Caco-2 (cell line): Measurements from ENCODE around the gene METAP2. TPM values are rescaled to one million over a fixed set of nuclear protein-coding genes. Genes with fewer than 3 reads are reported as not detected.

Experiments
- BruUV-seq: library from RNA; stranded (reverse); fragments of 400-500 nt; replicated peaks from 2 replicates; lab custom pipeline; 2021; lab: Mats Ljungman, UMichigan
- CTCF ChIA-PET: fragments of 300-600 bp; sonication (Branson Sonifier 250); formaldehyde crosslinking; loops from one replicate; lab custom pipeline; 2022; ENCODE audit warnings: antibody characterized with exemption; lab: Charles Lee
- POLR2A ChIA-PET: fragments of 300-600 bp; sonication (Branson Sonifier 250); formaldehyde crosslinking; loops from one replicate; lab custom pipeline; 2022; ENCODE audit warnings: antibody characterized with exemption; lab: Charles Lee
- DNase-seq, 2 experiments: peaks; one replicate each; pipeline versions ENCODE4 v3.0.0 to v3.0.0-alpha.2; 2020 to 2022
- H3K27me3 ChIP-seq: replicated peaks from 2 replicates; pipeline ENCODE4 v1.6.0; 2011; ENCODE audit warnings: low read length; ENCODE audit not compliant: control insufficient read depth, insufficient read depth
- H3K36me3 ChIP-seq: 2 replicates; pipeline ENCODE4 v1.5.1; 2011; ENCODE audit warnings: low read length; ENCODE audit not compliant: control insufficient read depth, insufficient read depth
- H3K4me1 ChIP-seq: fragments of 250-450 bp; sonication (Bioruptor Pico); 2 replicates; pipeline ENCODE4 v1.5.1; 2020; ENCODE audit warnings: mild to moderate bottlenecking
- H3K4me3 ChIP-seq: 2 replicates; pipeline ENCODE4 v1.5.1; 2011; ENCODE audit warnings: low read depth, mild to moderate bottlenecking, control low read depth, low read length
- H3K9me3 ChIP-seq: fragments of 250-450 bp; sonication (Bioruptor Pico); 2 replicates; pipeline ENCODE4 v1.5.1; 2020; ENCODE audit warnings: mild to moderate bottlenecking, moderate library complexity
- H3K27ac Mint-ChIP-seq: one replicate; pipeline ENCODE4 v1.8.0; 2022; ENCODE audit warnings: mixed read lengths; ENCODE audit not compliant: unreplicated experiment
- H3K27me3 Mint-ChIP-seq: one replicate; pipeline ENCODE4 v1.8.0; 2022; ENCODE audit warnings: mixed read lengths; ENCODE audit not compliant: insufficient read depth, unreplicated experiment
- H3K36me3 Mint-ChIP-seq: one replicate; pipeline ENCODE4 v1.8.0; 2022; ENCODE audit warnings: mild to moderate bottlenecking, mixed read lengths; ENCODE audit not compliant: insufficient read depth, unreplicated experiment
- H3K4me1 Mint-ChIP-seq: one replicate; pipeline ENCODE4 v1.8.0; 2022; ENCODE audit warnings: low read depth, mixed read lengths; ENCODE audit not compliant: unreplicated experiment
- H3K4me3 Mint-ChIP-seq: one replicate; pipeline ENCODE4 v1.8.0; 2022; ENCODE audit warnings: mild to moderate bottlenecking, moderate library complexity, mixed read lengths; ENCODE audit not compliant: unreplicated experiment
- H3K9me3 Mint-ChIP-seq: one replicate; pipeline ENCODE4 v1.8.0; 2022; ENCODE audit warnings: mixed read lengths; ENCODE audit not compliant: unreplicated experiment
- intact Hi-C: fragments of 100-400 bp; cut with micrococcal nuclease; formaldehyde crosslinking; loops from one replicate; pipeline ENCODE4 v1.10.0; 2022; ENCODE audit not compliant: unreplicated experiment
- total RNA-seq: library from RNA; stranded (reverse); gene quantifications from 2 replicates; pipeline ENCODE4 v1.2.3, GENCODE V29; 2022
- TF ChIP-seq, protein P1 (sequence below), 2 experiments: fragments of 200-600 bp in 1 of 2; IDR thresholded peaks; 1 replicate in 1 of 2; 2 replicates in 1 of 2; pipeline versions ENCODE4 v1.5.1 to v1.8.0; 2011 to 2022; ENCODE audit warnings: antibody characterized with exemption in 1 of 2, control low read depth in 1 of 2, inconsistent platforms in 1 of 2, low read depth in 1 of 2, low read length in 1 of 2, mild to moderate bottlenecking in 1 of 2, moderate library complexity in 1 of 2; ENCODE audit not compliant: insufficient read depth in 1 of 2, severe bottlenecking in 1 of 2, unreplicated experiment in 1 of 2

METAP2 gene
- total RNA-seq, 1 experiment from 2014 or later, result 138 TPM

DNA sequence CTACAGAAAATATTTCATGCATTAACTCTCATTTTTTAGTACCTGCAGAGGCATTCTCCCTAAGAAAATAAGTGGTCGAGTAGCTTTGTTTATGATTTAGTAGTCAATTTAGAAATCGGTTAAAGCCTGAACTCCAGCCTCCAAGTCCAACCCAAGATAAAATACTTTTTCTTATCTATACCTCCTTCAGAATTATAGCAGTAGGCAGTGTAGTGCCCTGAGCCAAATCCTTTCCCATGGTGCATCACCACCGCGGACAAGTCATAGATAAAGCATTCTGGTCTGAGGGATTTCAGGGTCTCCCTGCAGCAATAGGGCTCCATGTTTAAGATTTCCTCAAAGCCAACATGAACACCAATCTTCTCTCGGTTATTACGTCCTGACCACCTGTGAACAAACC, 46.9 kb downstream of the METAP2 start:
- intact Hi-C loops, result no loop called here
- TF ChIP-seq, protein P1, sequence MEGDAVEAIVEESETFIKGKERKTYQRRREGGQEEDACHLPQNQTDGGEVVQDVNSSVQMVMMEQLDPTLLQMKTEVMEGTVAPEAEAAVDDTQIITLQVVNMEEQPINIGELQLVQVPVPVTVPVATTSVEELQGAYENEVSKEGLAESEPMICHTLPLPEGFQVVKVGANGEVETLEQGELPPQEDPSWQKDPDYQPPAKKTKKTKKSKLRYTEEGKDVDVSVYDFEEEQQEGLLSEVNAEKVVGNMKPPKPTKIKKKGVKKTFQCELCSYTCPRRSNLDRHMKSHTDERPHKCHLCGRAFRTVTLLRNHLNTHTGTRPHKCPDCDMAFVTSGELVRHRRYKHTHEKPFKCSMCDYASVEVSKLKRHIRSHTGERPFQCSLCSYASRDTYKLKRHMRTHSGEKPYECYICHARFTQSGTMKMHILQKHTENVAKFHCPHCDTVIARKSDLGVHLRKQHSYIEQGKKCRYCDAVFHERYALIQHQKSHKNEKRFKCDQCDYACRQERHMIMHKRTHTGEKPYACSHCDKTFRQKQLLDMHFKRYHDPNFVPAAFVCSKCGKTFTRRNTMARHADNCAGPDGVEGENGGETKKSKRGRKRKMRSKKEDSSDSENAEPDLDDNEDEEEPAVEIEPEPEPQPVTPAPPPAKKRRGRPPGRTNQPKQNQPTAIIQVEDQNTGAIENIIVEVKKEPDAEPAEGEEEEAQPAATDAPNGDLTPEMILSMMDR (IDR thresholded peaks at IDR 0.05; ENCODE audit: insufficient read depth in 1 of 2, low read depth in 1 of 2, low read length in 1 of 2, severe bottlenecking in 1 of 2, unreplicated experiment in 1 of 2), result no peak
- peaks cover 16% of the 10 kb centered on the region for H3K36me3 Mint-ChIP-seq
- Histone ChIP-seq H3K9me3 (no peaks in the 10 kb centered on the region), H3K4me3 (no peak overlapping the region), H3K27me3 (no peaks in the 10 kb centered on the region), H3K4me1 (peaks cover 24% of the 10 kb centered on the region), H3K36me3 (no peaks in the 10 kb centered on the region)
- ChIA-PET CTCF (no interaction called here), POLR2A (no interaction called here)
- no peak overlapping the region for H3K27ac Mint-ChIP-seq
- no peak overlapping the region for H3K4me3 Mint-ChIP-seq
- BruUV-seq, result no TSS peak
- no peaks in the 10 kb centered on the region for H3K9me3 Mint-ChIP-seq
- no peak for DNase-seq
- H3K4me1 Mint-ChIP-seq, result peaks cover 10% of the 10 kb centered on the region
- H3K27me3 Mint-ChIP-seq, result no peaks in the 10 kb centered on the region

DNA sequence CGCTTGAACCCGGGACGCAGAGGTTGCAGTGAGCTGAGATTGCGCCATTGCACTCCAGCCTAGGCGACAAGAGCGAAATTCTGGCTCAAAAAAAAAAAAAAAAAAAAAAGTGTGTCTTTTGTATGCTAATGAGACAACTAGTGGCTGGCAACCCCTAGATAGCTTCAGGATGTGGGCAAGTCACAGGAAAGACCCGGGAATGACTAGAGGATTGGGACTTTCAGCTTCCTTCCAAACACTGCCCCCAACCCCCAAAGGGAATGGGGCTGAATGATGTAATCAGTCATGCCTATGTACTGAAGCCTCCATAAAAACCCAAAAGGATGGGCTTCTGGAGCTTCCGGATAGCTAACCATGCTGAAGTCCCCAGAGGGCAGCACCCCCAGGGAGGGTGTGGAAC, 48.7 kb downstream of the METAP2 start:
- TF ChIP-seq, protein P1 (IDR thresholded peaks at IDR 0.05; ENCODE audit: insufficient read depth in 1 of 2, low read depth in 1 of 2, low read length in 1 of 2, severe bottlenecking in 1 of 2, unreplicated experiment in 1 of 2), result no peak
- Mint-ChIP-seq H3K27me3 (no peaks in the 10 kb centered on the region), H3K36me3 (peaks cover 16% of the 10 kb centered on the region), H3K9me3 (no peaks in the 10 kb centered on the region), H3K27ac (no peak overlapping the region), H3K4me3 (no peak overlapping the region), H3K4me1 (no peaks in the 10 kb centered on the region)
- POLR2A ChIA-PET, result no interaction called here
- intact Hi-C loops, result no loop called here
- no peaks in the 10 kb centered on the region for H3K36me3 ChIP-seq
- H3K9me3 ChIP-seq, result no peaks in the 10 kb centered on the region
- H3K4me1 ChIP-seq, result peaks cover 8% of the 10 kb centered on the region; the same call in 1 of the 2 replicates
- no peak overlapping the region for H3K4me3 ChIP-seq
- BruUV-seq, result no TSS peak
- no peaks in the 10 kb centered on the region for H3K27me3 ChIP-seq
- DNase-seq, result no peak
- CTCF ChIA-PET, result no interaction called here

DNA sequence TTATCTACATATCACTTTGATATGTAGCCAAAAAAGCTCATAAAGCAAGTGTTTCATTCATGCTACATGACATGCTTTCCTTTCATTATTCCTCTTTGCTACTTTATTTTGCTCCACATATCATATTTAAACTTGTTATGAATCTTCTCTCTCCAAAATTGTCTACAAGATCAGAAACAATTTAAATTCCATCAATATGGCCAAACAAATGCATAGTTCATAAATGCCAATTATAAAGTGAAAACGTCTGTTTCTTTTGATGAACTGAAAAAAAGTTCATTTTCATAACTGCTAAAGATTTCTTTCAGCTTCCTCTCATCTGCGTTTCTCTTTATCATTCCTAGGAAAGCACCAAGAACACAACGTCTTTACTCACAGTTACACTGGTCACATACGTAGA, 54.5 kb downstream of the METAP2 start:
- Histone ChIP-seq H3K4me1 (peaks cover 12% of the 10 kb centered on the region), H3K27me3 (no peaks in the 10 kb centered on the region), H3K36me3 (no peaks in the 10 kb centered on the region), H3K9me3 (no peaks in the 10 kb centered on the region), H3K4me3 (no peak overlapping the region)
- TF ChIP-seq, protein P1 (IDR thresholded peaks at IDR 0.05; ENCODE audit: insufficient read depth in 1 of 2, low read depth in 1 of 2, low read length in 1 of 2, severe bottlenecking in 1 of 2, unreplicated experiment in 1 of 2), result no peak
- no peak overlapping the region for H3K4me3 Mint-ChIP-seq
- H3K27me3 Mint-ChIP-seq, result no peaks in the 10 kb centered on the region
- POLR2A ChIA-PET, result no interaction called here
- no peak overlapping the region for H3K27ac Mint-ChIP-seq
- H3K4me1 Mint-ChIP-seq, result peaks cover 16% of the 10 kb centered on the region
- H3K36me3 Mint-ChIP-seq, result no peaks in the 10 kb centered on the region
- CTCF ChIA-PET, result no interaction called here
- no peaks in the 10 kb centered on the region for H3K9me3 Mint-ChIP-seq
- no TSS peak for BruUV-seq
- no peak for DNase-seq
- intact Hi-C loops, result no loop called here
